Skeletal muscle tissue (tissue), 4 donors: Measurements from ENCODE around the gene KLHL29. TPM values are rescaled to one million over a fixed set of nuclear protein-coding genes. Genes with fewer than 3 reads are reported as not detected.

Experiments used
- H3K27ac ChIP-seq: one replicate; pipeline ENCODE4 v1.7.0; 2013; ENCODE audit warnings: mild to moderate bottlenecking, low read depth, low read length, inconsistent platforms
- H3K27me3 ChIP-seq, 3 donors: one replicate each; pipeline ENCODE4 v1.7.0; 2013; ENCODE audit warnings: low read length in 3 of 3; ENCODE audit not compliant: control insufficient read depth in 3 of 3, insufficient read depth in 3 of 3
- H3K36me3 ChIP-seq, 3 donors: one replicate each; pipeline ENCODE4 v1.7.0; 2013; ENCODE audit warnings: low read length in 3 of 3; ENCODE audit not compliant: control insufficient read depth in 3 of 3, insufficient read depth in 3 of 3
- H3K4me1 ChIP-seq, 3 donors: one replicate each; pipeline ENCODE4 v1.7.0; 2013; ENCODE audit warnings: low read length in 3 of 3, mild to moderate bottlenecking in 3 of 3; ENCODE audit not compliant: control insufficient read depth in 3 of 3, insufficient read depth in 3 of 3
- H3K4me3 ChIP-seq, 3 donors: one replicate each; pipeline ENCODE4 v1.7.0; 2013; ENCODE audit warnings: low read length in 3 of 3
- H3K9ac ChIP-seq, 3 donors: one replicate each; pipeline ENCODE4 v1.7.0; 2013; ENCODE audit warnings: low read length in 3 of 3, mild to moderate bottlenecking in 3 of 3, moderate library complexity in 2 of 3, low read depth in 1 of 3
- H3K9me3 ChIP-seq, 3 donors: one replicate each; pipeline ENCODE4 v1.7.0; 2013; ENCODE audit warnings: low read length in 3 of 3; ENCODE audit not compliant: control insufficient read depth in 3 of 3
- total RNA-seq: library from RNA; depleted of rRNA; stranded (reverse); fragments of >200 nt; gene quantifications from one replicate; pipeline ENCODE4 v1.2.3, GENCODE V29; 2014
- donor health status: Osteomylitis.

The KLHL29 gene
- total RNA-seq, 1 donor from 2014 or later, result 3.7 TPM

DNA sequence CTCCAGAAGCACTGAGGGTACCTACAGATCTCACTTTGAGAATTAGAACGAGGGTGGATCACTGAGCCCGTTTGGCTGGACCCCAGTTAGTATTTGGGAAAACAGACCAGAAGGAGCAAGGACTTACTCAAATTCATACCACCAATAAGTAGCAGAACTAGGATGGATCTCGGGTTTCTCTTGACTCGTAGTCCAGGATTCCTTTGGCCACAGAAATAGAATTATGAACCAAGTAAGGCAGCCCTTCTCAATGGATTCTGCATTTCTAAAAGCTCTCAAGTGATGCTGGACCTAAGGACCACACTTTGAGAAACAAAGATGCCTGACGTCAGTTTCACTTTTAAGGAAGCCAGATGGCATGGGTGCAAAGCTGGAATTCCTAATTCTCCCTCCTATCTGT lies 153.0 kb downstream of the KLHL29 start:
- no peak overlapping the region for H3K9ac ChIP-seq
- H3K9me3 ChIP-seq, result no peaks in the 10 kb centered on the region
- no peak overlapping the region for H3K4me3 ChIP-seq
- no peaks in the 10 kb centered on the region for H3K27me3 ChIP-seq
- peaks cover 25 to 39% (median 32%) of the 10 kb centered on the region in 3 donors for H3K4me1 ChIP-seq
- H3K27ac ChIP-seq, result no peak overlapping the region
- no peaks in the 10 kb centered on the region for H3K36me3 ChIP-seq

DNA sequence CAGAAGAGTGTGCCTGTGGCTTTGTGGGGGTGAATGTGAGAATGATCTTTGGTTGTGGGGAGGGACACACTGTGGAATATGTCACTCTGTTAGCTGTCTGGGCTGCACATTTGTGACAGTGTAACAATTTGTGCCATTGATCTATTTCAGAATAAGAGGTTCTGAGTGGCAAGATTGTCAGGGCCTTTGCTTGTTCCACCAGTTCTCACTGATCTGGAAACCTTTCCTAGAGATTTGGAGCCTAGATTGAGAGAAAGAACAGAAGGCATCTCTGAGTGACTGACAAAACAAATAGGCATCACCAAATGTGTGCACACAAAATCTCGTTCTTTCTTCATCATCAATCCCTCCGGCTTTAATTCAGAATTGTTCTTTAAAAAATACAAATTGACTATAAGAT lies 153.6 kb downstream of the KLHL29 start:
- no peaks in the 10 kb centered on the region for H3K27me3 ChIP-seq
- no peak overlapping the region for H3K9ac ChIP-seq
- H3K4me1 ChIP-seq, result peaks cover 28 to 42% (median 32%) of the 10 kb centered on the region in 3 donors
- H3K27ac ChIP-seq, result no peak overlapping the region
- no peaks in the 10 kb centered on the region for H3K36me3 ChIP-seq
- no peaks in the 10 kb centered on the region for H3K9me3 ChIP-seq
- H3K4me3 ChIP-seq, result no peak overlapping the region

DNA sequence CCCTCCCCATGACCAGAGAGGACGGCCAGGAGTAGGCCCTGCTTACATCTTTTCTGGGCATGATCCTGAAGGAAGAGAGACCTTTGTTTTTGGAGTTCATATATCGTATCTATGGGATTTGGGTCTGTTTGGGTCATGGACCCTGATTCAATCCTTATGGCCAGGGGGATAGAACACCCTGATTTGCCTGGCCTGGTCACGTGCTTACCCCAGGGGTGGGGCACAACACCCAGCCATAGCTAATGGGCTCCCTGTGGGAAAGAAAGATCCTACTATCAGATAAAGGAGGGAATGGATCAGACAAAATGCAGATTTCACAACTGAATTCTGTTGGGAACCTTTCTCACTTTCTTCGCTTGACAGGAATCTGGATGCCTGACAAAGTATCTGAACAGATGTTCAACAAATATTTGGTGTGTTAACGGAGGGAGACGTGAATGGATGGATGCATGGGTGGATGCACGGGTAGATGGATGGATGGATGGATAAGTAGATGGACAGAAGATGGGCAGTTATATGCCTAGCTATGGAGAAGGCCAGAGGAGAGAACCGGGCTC lies 155.9 kb downstream of the KLHL29 start:
- no peaks in the 10 kb centered on the region for H3K9me3 ChIP-seq
- H3K27ac ChIP-seq, result no peak overlapping the region
- H3K4me3 ChIP-seq, result no peak overlapping the region
- no peak overlapping the region for H3K9ac ChIP-seq
- no peaks in the 10 kb centered on the region for H3K27me3 ChIP-seq
- peaks cover 32 to 40% (median 32%) of the 10 kb centered on the region in 3 donors for H3K4me1 ChIP-seq
- no peaks in the 10 kb centered on the region for H3K36me3 ChIP-seq

- H3K4me1 ChIP-seq, result peaks cover 32 to 40% (median 32%) of the 10 kb centered on the region in 3 donors
- H3K4me3 ChIP-seq, result no peak overlapping the region
- H3K36me3 ChIP-seq, result no peaks in the 10 kb centered on the region
- no peak overlapping the region for H3K27ac ChIP-seq
- no peak overlapping the region for H3K9ac ChIP-seq
- no peaks in the 10 kb centered on the region for H3K9me3 ChIP-seq
- no peaks in the 10 kb centered on the region for H3K27me3 ChIP-seq
These were observed 156.7 kb downstream of the KLHL29 start for GRCh38 chr2:23541503-23542229.

DNA sequence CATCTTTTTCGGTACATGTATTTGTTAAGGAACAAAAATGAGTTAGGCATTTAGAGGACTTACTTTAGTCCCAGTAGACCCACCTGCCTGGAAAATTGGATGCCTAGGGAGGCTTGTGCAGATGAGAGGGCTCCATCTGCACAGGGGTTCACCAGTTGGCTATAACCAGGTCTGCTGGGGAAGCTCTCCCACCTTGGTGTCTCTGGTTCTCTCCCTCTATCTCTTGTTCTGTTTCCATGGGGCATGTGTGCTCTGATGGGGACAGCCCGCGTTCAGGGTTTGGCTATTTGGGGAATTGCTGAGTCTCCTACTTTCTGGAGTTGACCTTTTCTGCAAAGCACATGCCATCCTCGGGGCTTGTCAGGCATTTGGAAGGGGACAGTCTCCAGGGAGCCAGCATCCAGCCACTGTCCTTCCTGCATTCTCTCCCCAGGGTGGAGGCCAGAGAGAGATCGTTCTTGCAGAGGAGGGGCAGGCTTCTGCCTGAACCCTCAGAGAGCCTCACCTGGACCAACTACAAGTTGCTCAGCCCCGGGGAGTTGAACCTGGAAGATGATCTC lies 157.3 kb downstream of the KLHL29 start:
- H3K9ac ChIP-seq, result no peak overlapping the region
- H3K4me1 ChIP-seq, result peaks cover 32 to 35% (median 32%) of the 10 kb centered on the region in 3 donors
- no peaks in the 10 kb centered on the region for H3K36me3 ChIP-seq
- H3K27ac ChIP-seq, result no peak overlapping the region
- H3K4me3 ChIP-seq, result peak overlapping the region in 1 of 3 donors; percentile 13
- H3K27me3 ChIP-seq, result no peaks in the 10 kb centered on the region
- no peaks in the 10 kb centered on the region for H3K9me3 ChIP-seq

DNA sequence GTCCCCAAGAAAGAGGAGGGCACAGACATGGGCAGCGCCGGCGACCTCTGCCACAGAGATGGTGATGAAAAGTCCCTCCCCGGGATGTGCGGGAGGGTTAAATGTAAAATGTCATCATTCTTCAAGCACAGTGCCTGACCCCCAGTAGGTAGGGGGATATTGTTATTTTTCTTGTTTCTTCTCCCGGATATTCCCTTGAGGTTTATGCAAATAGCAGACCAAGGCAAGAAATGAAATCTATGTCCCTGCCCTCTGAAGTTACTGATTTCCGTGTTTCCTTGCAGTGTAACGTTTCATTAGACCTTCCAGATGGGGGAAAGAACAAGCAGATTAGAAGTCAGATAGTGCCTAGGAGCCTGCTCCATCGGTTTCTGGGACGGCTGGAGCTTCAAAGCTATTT lies 158.3 kb downstream of the KLHL29 start:
- H3K36me3 ChIP-seq, result no peaks in the 10 kb centered on the region
- no peak overlapping the region for H3K9ac ChIP-seq

GRCh38 chr2:23543728-23544127 lies 158.7 kb downstream of the KLHL29 start:
- no peak overlapping the region for H3K9ac ChIP-seq
- H3K4me1 ChIP-seq, result peaks cover 24 to 32% (median 24%) of the 10 kb centered on the region in 3 donors
- H3K36me3 ChIP-seq, result no peaks in the 10 kb centered on the region
- no peak overlapping the region for H3K27ac ChIP-seq
- no peak overlapping the region for H3K4me3 ChIP-seq
- no peaks in the 10 kb centered on the region for H3K9me3 ChIP-seq
- H3K27me3 ChIP-seq, result no peaks in the 10 kb centered on the region

More for the DNA sequence above, 158.3 kb downstream of the KLHL29 start:
- peaks cover 24 to 32% (median 25%) of the 10 kb centered on the region in 3 donors for H3K4me1 ChIP-seq
- no peak overlapping the region for H3K27ac ChIP-seq
- H3K4me3 ChIP-seq, result no peak overlapping the region
- H3K9me3 ChIP-seq, result no peaks in the 10 kb centered on the region
- H3K27me3 ChIP-seq, result no peaks in the 10 kb centered on the region

DNA sequence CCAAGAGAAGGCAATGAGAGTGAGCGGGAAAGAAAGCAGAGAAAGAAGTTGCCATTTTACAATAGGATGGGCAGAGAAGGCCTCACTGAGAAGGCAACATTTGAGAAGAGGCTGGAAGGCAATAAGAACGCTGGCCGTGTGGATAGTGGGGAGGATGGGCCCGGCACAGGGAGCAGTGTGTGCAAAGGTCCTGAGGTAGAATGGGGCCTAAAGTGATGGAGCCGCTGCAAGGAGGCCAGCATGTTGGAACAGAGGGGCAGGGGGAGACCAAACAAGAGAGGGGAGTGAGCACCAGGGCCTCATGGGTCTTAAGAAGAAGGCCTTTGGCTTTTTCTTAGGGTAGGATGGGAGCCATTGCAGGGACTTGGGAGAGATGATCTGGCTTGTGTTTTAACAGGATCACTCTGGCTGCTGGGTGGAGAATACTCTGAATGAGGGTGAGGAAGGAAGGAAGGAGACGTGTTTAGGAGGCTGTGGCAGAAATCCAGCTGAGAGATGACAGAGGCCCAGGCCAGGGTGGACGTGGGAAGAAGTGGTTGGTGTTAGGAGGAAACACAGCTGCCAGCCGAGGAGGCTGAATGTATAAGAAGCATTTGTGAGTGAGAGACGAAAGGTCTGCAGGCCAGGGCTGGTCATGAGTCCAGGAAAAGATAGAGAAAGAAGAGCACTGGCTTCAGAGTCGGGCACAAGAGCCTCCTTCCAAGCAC lies 159.8 kb downstream of the KLHL29 start:
- peaks cover 24 to 34% (median 28%) of the 10 kb centered on the region in 3 donors for H3K4me1 ChIP-seq

GRCh38 chr2:23545396-23545795 lies 160.4 kb downstream of the KLHL29 start:
- Histone ChIP-seq H3K36me3 (no peaks in the 10 kb centered on the region), H3K9me3 (no peaks in the 10 kb centered on the region), H3K4me1 (peaks cover 24 to 38% (median 28%) of the 10 kb centered on the region in 3 donors), H3K4me3 (no peak overlapping the region), H3K27ac (no peak overlapping the region), H3K9ac (no peak overlapping the region), H3K27me3 (no peaks in the 10 kb centered on the region)

More for the DNA sequence above, 159.8 kb downstream of the KLHL29 start:
- Histone ChIP-seq H3K27ac (no peak overlapping the region), H3K9me3 (no peaks in the 10 kb centered on the region), H3K27me3 (no peaks in the 10 kb centered on the region), H3K4me3 (no peak overlapping the region), H3K9ac (no peak overlapping the region), H3K36me3 (no peaks in the 10 kb centered on the region)

GRCh38 chr2:23545811-23546210 lies 160.8 kb downstream of the KLHL29 start:
- H3K27me3 ChIP-seq, result no peaks in the 10 kb centered on the region
- no peaks in the 10 kb centered on the region for H3K9me3 ChIP-seq
- H3K27ac ChIP-seq, result no peak overlapping the region
- H3K4me1 ChIP-seq, result peaks cover 22 to 34% (median 28%) of the 10 kb centered on the region in 3 donors
- no peak overlapping the region for H3K4me3 ChIP-seq
- H3K9ac ChIP-seq, result no peak overlapping the region
- H3K36me3 ChIP-seq, result no peaks in the 10 kb centered on the region
